ENCODE data around the gene FLNB. TPM values are rescaled to one million over a fixed set of nuclear protein-coding genes. Genes with fewer than 3 reads are reported as not detected.
A peak's percentile ranks its signal among the peaks of the same experiment; 100 is the strongest.

The FLNB gene
- total RNA-seq, 1 experiment from 2014 or later, result 127 TPM

GRCh38 chr3:57958642-57959422 is 49.4 kb upstream of the FLNB start:
- no peak for TF ChIP-seq ZNF263 (CRISPR knock-in tag; IDR thresholded peaks at IDR 0.05; ENCODE audit: low read depth)
- no peak for TF ChIP-seq STAT6 (CRISPR knock-in tag; conservative IDR thresholded peaks at IDR 0.05; ENCODE audit: low read depth)
- TF ChIP-seq, protein P1, sequence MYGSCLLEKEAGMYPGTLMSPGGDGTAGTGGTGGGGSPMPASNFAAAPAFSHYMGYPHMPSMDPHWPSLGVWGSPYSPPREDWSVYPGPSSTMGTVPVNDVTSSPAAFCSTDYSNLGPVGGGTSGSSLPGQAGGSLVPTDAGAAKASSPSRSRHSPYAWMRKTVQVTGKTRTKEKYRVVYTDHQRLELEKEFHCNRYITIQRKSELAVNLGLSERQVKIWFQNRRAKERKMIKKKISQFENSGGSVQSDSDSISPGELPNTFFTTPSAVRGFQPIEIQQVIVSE (CRISPR knock-in tag; IDR thresholded peaks at IDR 0.05; ENCODE audit: borderline replicate concordance), result no peak
- H3K27ac Mint-ChIP-seq, result no peak overlapping the region
- H3K4me3 Mint-ChIP-seq, result no peak overlapping the region
- H3K9me3 Mint-ChIP-seq, result no peaks in the 10 kb centered on the region
- no peak for ATAC-seq
- no peaks in the 10 kb centered on the region for H3K36me3 Mint-ChIP-seq
- no peaks in the 10 kb centered on the region for H3K27me3 Mint-ChIP-seq (ENCODE audit: low read depth)
- H3K4me1 Mint-ChIP-seq, result peaks cover 6% of the 10 kb centered on the region
- ChIA-PET CTCF (interaction anchor here (1.0 kb wide), 1 partner anchor 229 kb away, joined by 3 read pairs; no protein-coding TSS in a partner anchor), POLR2A (no interaction called here)
- DNase-seq (ENCODE audit: low spot score), result no peak

DNA sequence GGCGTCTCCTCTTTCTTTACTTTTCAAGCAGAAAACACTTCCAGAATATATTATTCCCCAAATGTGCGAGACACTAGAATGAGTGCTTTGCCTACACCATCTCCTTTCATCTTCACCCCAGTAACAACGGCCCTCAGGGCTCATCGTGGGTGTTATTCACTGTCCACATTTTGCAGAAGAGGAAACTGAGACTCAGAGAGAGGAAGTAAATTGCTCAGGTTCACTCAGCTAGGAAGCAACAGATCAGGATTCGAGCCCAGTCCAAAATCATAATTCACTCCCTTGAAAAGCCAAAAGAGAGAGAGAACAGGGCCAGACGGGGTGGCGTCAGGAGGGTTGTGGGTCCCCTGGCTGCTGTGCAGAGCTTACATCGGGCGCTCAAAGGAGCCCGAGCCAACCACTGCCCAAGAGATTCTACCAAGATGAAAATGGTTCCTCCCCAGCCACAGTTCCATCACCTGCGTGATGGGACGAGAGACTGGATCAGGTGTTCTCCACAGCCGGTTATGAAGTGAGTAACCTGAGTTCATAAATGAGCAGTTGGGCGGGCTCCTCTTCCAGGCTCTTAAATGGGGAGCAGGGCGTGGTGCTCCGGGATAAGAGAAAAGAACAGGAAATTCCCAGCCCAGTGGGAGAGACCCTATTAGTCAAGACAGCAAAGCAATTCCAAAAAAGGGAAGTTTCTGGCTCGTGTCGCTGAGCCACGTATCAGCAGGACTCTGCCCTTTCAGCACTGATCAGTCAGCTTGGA is 48.6 kb upstream of the FLNB start:
- DNase-seq (ENCODE audit: low spot score) (no peak), ATAC-seq (peak; percentile 7; the same call in 1 of the 2 replicates)
- Mint-ChIP-seq H3K27me3 (ENCODE audit: low read depth) (no peaks in the 10 kb centered on the region), H3K9me3 (no peaks in the 10 kb centered on the region), H3K4me3 (no peak overlapping the region), H3K4me1 (peaks cover 6% of the 10 kb centered on the region), H3K27ac (peak overlapping the region; percentile 37), H3K36me3 (no peaks in the 10 kb centered on the region)
- no peak for TF ChIP-seq STAT6 (CRISPR knock-in tag; conservative IDR thresholded peaks at IDR 0.05; ENCODE audit: low read depth)
- TF ChIP-seq HMGXB4 (CRISPR knock-in tag; IDR thresholded peaks at IDR 0.05), result no peak
- no peak for TF ChIP-seq FOXK1 (CRISPR knock-in tag; IDR thresholded peaks at IDR 0.05)
- no peak for TF ChIP-seq GABPB1 (CRISPR knock-in tag; IDR thresholded peaks at IDR 0.05)
- CTCF ChIA-PET, result interaction anchor here (0.6 to 1.0 kb wide), 2 partner anchors 218 to 228 kb away, joined by 3 read pairs; no protein-coding TSS in a partner anchor
- POLR2A ChIA-PET, result interaction anchor here (0.5 kb wide), 1 partner anchor 162 kb away, joined by 5 read pairs; no protein-coding TSS in a partner anchor

- Mint-ChIP-seq H3K9me3 (no peaks in the 10 kb centered on the region), H3K4me3 (no peak overlapping the region), H3K27me3 (ENCODE audit: low read depth) (no peaks in the 10 kb centered on the region), H3K4me1 (peaks cover 6% of the 10 kb centered on the region), H3K36me3 (no peaks in the 10 kb centered on the region), H3K27ac (no peak overlapping the region; the same call in 1 of the 2 replicates)
- ChIA-PET CTCF (interaction anchor here (0.6 kb wide), 1 partner anchor 217 kb away, joined by 3 read pairs; no protein-coding TSS in a partner anchor), POLR2A (interaction anchor here (0.5 kb wide), 1 partner anchor 162 kb away, joined by 5 read pairs; no protein-coding TSS in a partner anchor)
- TF ChIP-seq, protein P2, sequence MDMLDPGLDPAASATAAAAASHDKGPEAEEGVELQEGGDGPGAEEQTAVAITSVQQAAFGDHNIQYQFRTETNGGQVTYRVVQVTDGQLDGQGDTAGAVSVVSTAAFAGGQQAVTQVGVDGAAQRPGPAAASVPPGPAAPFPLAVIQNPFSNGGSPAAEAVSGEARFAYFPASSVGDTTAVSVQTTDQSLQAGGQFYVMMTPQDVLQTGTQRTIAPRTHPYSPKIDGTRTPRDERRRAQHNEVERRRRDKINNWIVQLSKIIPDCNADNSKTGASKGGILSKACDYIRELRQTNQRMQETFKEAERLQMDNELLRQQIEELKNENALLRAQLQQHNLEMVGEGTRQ (CRISPR knock-in tag; IDR thresholded peaks at IDR 0.05), result peak; percentile 18; the same call in 1 of the 2 replicates
- no peak for TF ChIP-seq NFATC4 (CRISPR knock-in tag; IDR thresholded peaks at IDR 0.05)
- ATAC-seq (peak; percentile 39), DNase-seq (ENCODE audit: low spot score) (no peak)
Measured at GRCh38 chr3:57960174-57960505, 48.1 kb upstream of the FLNB start.
